A549 (cell line): ENCODE data around the gene MAP2K1.

ENCODE experiments used
- BHLHE40 ChIP-seq: IDR thresholded peaks from 2 replicates; pipeline ENCODE4 v1.6.1; 2012; ENCODE audit warnings: low read depth, low read length, inconsistent platforms
- CEBPB ChIP-seq, 2 experiments: fragments of >200 bp in 1 of 2; sonication (Bioruptor Twin) in 1 of 2; formaldehyde crosslinking in 1 of 2; IDR thresholded peaks; 2 replicates each; pipeline ENCODE4 v1.6.1; 2012 to 2016
- CTCF ChIP-seq: fragments of >200 bp; sonication (Bioruptor Twin); formaldehyde crosslinking; IDR thresholded peaks from 3 replicates; pipeline ENCODE4 v1.5.1; 2016
- ESRRA ChIP-seq: fragments of 150-350 bp; IDR thresholded peaks from 2 replicates; pipeline ENCODE4 v1.6.1; 2014; ENCODE audit warnings: mild to moderate bottlenecking, low read length, borderline replicate concordance
- MAFK ChIP-seq: fragments of 450-650 bp; IDR thresholded peaks from 2 replicates; pipeline ENCODE4 v1.6.1; 2014; ENCODE audit not compliant: partially characterized antibody
- MYC ChIP-seq: IDR thresholded peaks from 2 replicates; pipeline ENCODE4 v1.6.1; 2012; ENCODE audit warnings: mild to moderate bottlenecking, inconsistent platforms, low read length, improper control_type of control experiment, borderline replicate concordance
- POLR2A ChIP-seq: IDR thresholded peaks from 2 replicates; pipeline ENCODE4 v1.6.1; 2012; ENCODE audit warnings: mild to moderate bottlenecking, low read length
- POLR2AphosphoS2 ChIP-seq: conservative IDR thresholded peaks from 2 replicates; pipeline ENCODE4 v1.6.1; 2012; ENCODE audit warnings: low read length, improper control_type of control experiment, inconsistent platforms
- RFX5 ChIP-seq: fragments of 450-650 bp; IDR thresholded peaks from 2 replicates; pipeline ENCODE4 v1.7.1; 2014; ENCODE audit warnings: antibody characterized with exemption, mild to moderate bottlenecking, moderate library complexity
- SMC3 ChIP-seq: fragments of >200 bp; sonication (Bioruptor Twin); formaldehyde crosslinking; IDR thresholded peaks from 3 replicates; pipeline ENCODE4 v1.6.1; 2018; ENCODE audit warnings: inconsistent platforms
- SREBF2 ChIP-seq: fragments of 450-650 bp; IDR thresholded peaks from 2 replicates; pipeline ENCODE4 v1.6.1; 2014; ENCODE audit warnings: mild to moderate bottlenecking, moderate library complexity
- TF ChIP-seq, protein P1 (sequence below): IDR thresholded peaks from 2 replicates; pipeline ENCODE4 v1.6.1; 2012
- TF ChIP-seq, protein P2 (sequence below): fragments of 150-350 bp; IDR thresholded peaks from 2 replicates; pipeline ENCODE4 v1.6.1; 2014; ENCODE audit warnings: low read depth, mild to moderate bottlenecking, low read length
- TF ChIP-seq, protein P3 (sequence below): IDR thresholded peaks from 2 replicates; pipeline ENCODE4 v1.6.1; 2012

DNA sequence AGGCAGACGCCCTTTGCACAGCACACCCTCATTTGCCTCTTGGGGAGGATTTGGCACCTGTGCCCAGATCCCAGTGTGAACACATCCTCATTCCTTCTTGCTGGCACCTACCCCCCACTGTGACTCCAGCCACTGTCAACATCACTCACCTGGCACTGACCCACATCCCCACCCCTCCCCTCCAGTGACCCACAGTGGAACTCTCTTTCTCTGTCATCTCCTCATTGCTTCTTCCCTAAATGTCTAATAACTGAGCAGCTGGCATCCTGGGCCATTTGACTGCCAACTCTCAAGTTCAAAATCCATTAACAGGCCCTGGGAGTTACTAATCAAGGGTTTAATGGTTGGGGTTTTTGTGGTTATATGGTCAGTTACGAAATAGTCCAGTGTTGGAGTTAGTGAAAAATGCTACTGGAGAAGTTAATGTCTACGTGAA, 96.4 kb downstream of the MAP2K1 start:
- TF ChIP-seq SREBF2 (no peak), CTCF (no peak), POLR2A (no peak), MAFK (no peak), RFX5 (no peak), CEBPB (IDR thresholded peaks at IDR 0.05) (no peak), POLR2AphosphoS2 (no peak), ESRRA (no peak), SMC3 (no peak), MYC (no peak), BHLHE40 (no peak)
- TF ChIP-seq, protein P1, sequence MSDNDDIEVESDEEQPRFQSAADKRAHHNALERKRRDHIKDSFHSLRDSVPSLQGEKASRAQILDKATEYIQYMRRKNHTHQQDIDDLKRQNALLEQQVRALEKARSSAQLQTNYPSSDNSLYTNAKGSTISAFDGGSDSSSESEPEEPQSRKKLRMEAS = no peak
- TF ChIP-seq, protein P2, sequence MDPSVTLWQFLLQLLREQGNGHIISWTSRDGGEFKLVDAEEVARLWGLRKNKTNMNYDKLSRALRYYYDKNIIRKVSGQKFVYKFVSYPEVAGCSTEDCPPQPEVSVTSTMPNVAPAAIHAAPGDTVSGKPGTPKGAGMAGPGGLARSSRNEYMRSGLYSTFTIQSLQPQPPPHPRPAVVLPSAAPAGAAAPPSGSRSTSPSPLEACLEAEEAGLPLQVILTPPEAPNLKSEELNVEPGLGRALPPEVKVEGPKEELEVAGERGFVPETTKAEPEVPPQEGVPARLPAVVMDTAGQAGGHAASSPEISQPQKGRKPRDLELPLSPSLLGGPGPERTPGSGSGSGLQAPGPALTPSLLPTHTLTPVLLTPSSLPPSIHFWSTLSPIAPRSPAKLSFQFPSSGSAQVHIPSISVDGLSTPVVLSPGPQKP = no peak
- TF ChIP-seq, protein P3, sequence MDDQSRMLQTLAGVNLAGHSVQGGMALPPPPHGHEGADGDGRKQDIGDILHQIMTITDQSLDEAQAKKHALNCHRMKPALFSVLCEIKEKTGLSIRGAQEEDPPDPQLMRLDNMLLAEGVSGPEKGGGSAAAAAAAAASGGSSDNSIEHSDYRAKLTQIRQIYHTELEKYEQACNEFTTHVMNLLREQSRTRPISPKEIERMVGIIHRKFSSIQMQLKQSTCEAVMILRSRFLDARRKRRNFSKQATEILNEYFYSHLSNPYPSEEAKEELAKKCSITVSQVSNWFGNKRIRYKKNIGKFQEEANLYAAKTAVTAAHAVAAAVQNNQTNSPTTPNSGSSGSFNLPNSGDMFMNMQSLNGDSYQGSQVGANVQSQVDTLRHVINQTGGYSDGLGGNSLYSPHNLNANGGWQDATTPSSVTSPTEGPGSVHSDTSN = no peak
